ENCODE data around the gene MAP3K21.

DNA sequence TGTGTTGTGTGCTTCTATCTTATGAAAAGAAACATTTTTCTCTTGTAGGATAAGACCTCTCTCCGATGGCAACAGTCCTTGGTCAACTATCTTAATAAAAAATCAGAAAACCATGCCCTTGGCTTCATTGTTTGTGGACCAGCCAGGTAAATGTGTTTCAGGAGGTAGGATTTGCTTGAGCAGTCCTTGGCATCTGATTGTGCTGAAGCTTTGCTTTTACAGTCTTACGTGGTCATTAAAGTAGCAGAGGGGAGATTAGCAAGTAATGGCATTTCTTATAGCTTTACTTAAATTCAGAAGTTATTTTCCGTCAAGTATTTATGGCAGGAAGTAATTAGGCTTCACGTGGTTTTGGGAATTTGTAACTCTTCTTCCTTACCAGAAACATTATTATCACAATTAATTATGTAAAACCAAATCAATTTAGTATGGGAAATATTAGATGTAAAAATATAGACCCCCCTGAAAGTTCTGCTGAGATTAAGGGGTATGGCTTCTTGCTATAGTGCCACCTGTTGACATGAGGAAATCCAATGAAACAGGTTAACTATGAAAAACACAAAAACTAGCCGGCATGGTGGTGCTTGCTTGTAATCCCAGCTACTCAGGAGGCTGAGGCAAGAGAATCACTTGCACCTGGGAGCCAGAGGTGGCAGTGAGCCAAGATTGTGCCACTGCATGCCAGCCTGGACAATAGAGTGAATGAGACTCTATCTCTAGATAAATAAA lies 49.0 kb downstream of the MAP3K21 start:
- TF ChIP-seq, protein P1, sequence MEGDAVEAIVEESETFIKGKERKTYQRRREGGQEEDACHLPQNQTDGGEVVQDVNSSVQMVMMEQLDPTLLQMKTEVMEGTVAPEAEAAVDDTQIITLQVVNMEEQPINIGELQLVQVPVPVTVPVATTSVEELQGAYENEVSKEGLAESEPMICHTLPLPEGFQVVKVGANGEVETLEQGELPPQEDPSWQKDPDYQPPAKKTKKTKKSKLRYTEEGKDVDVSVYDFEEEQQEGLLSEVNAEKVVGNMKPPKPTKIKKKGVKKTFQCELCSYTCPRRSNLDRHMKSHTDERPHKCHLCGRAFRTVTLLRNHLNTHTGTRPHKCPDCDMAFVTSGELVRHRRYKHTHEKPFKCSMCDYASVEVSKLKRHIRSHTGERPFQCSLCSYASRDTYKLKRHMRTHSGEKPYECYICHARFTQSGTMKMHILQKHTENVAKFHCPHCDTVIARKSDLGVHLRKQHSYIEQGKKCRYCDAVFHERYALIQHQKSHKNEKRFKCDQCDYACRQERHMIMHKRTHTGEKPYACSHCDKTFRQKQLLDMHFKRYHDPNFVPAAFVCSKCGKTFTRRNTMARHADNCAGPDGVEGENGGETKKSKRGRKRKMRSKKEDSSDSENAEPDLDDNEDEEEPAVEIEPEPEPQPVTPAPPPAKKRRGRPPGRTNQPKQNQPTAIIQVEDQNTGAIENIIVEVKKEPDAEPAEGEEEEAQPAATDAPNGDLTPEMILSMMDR (conservative IDR thresholded peaks at IDR 0.05), result peak; percentile 17
- no peak for TF ChIP-seq ZFX (IDR thresholded peaks at IDR 0.05)
